ENCODE data around the gene ZNF326.
"Not testable (repeated sequence)": the region's sequence is repeated elsewhere in the genome, so short reads cannot be mapped to it uniquely, and the experiment has no call there.

ZNF326 gene

DNA sequence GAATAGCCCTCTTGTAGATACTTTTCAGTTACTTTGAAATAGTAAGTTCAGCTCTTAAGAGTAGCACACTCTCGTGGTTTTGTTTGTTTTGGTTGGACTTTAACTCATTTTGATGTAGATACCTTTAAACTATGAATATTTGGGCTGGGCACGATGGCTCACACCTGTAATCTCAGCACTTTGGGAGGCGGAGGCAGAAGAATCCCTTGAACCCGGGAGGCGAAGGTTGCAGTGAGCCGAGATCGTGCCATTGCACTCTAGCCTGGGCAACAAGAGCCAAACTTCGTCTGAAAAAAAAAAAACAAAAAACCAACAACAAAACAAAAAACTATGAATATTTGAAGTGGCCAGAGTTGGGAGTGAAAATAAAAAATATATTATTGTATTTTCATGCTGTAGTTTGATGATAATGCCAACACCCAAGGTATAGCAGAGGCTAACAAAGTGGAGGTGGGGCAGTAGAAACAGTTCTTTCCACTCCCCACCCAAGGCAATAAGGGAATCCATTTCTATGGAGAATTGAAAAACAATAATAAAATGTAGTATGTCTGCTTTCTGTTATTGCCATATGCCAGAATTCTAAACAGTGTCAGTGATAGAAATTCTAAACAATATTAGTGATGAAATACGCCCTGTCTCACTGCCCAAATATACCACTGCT, 1.7 kb downstream of the ZNF326 start:
- Histone ChIP-seq H3K36me3 (ENCODE audit: control insufficient read depth in 1 of 2, insufficient read depth in 2 of 2, low read length in 2 of 2) (no peaks in the 10 kb centered on the region), H3K9ac (ENCODE audit: low read depth in 1 of 2, low read length in 2 of 2) (peak overlapping the region; percentile 88), H3K9me3 (ENCODE audit: control insufficient read depth in 1 of 2, low read length in 2 of 2) (no peaks in the 10 kb centered on the region), H3K4me3 (ENCODE audit: low read depth in 1 of 2, low read length in 2 of 2) (peak overlapping the region; percentile 89 to 94), H3K4me1 (ENCODE audit: control insufficient read depth in 1 of 2, insufficient read depth in 2 of 2, low read length in 2 of 2) (peaks cover 11 to 44% of the 10 kb centered on the region in 2 donors), H3K27ac (ENCODE audit: low read depth, low read length) (peak overlapping the region; percentile 13), H3K27me3 (ENCODE audit: control insufficient read depth in 1 of 2, insufficient read depth in 2 of 2, low read length in 2 of 2) (no peaks in the 10 kb centered on the region)

DNA sequence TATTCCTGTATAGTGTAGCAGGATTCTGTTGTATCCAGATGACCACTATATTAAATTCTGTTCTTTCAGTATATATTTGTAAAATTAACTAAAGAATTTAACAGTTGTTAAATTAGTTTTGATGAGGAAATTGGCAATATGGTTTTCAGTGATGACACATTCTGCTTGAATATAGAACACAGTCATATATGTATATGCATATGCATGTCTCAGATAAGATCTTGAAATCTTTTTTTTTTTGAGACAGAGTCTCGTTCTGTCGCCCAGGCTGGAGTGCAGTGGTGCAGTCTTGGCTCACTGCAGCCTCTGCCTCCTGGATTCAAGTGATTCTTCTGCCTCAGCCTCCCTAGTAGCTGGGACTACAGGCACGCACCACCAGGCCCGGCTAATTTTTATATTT, 2.2 kb downstream of the ZNF326 start:
- not testable (repeated sequence) for H3K36me3 ChIP-seq (ENCODE audit: control insufficient read depth in 1 of 2, insufficient read depth in 2 of 2, low read length in 2 of 2); H3K9me3 ChIP-seq (ENCODE audit: control insufficient read depth in 1 of 2, low read length in 2 of 2); H3K27me3 ChIP-seq (ENCODE audit: control insufficient read depth in 1 of 2, insufficient read depth in 2 of 2, low read length in 2 of 2); H3K9ac ChIP-seq (ENCODE audit: low read depth in 1 of 2, low read length in 2 of 2); H3K27ac ChIP-seq (ENCODE audit: low read depth, low read length)
- Histone ChIP-seq H3K4me3 (ENCODE audit: low read depth in 1 of 2, low read length in 2 of 2) (peak overlapping the region; percentile 45 to 89), H3K4me1 (ENCODE audit: control insufficient read depth in 1 of 2, insufficient read depth in 2 of 2, low read length in 2 of 2) (peaks cover 6 to 39% of the 10 kb centered on the region in 2 donors)

DNA sequence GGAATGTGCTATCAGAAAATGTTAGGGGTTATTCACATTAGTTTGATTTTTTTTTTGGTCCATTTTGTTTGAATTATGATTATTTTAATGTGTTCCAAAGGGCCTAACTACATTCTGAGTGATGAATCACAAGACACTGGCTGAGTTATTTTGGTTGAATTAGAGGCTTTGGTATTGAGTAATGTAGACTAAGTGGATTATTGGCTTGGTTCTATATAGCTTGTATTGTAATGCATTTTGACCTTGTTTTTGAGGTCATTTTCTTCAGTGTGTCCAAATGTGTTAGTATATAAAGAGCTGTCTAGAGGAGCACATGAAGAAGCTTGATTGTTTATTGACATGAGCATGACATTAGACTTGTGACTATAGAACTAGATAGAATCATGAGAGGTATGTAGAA, 3.4 kb downstream of the ZNF326 start:
- Histone ChIP-seq H3K9me3 (ENCODE audit: control insufficient read depth in 1 of 2, low read length in 2 of 2) (no peaks in the 10 kb centered on the region), H3K27me3 (ENCODE audit: control insufficient read depth in 1 of 2, insufficient read depth in 2 of 2, low read length in 2 of 2) (no peaks in the 10 kb centered on the region), H3K4me3 (ENCODE audit: low read depth in 1 of 2, low read length in 2 of 2) (no peak overlapping the region), H3K9ac (ENCODE audit: low read depth in 1 of 2, low read length in 2 of 2) (no peak overlapping the region), H3K36me3 (ENCODE audit: control insufficient read depth in 1 of 2, insufficient read depth in 2 of 2, low read length in 2 of 2) (no peaks in the 10 kb centered on the region), H3K27ac (ENCODE audit: low read depth, low read length) (no peak overlapping the region), H3K4me1 (ENCODE audit: control insufficient read depth in 1 of 2, insufficient read depth in 2 of 2, low read length in 2 of 2) (peaks cover 5 to 37% of the 10 kb centered on the region in 2 donors)

DNA sequence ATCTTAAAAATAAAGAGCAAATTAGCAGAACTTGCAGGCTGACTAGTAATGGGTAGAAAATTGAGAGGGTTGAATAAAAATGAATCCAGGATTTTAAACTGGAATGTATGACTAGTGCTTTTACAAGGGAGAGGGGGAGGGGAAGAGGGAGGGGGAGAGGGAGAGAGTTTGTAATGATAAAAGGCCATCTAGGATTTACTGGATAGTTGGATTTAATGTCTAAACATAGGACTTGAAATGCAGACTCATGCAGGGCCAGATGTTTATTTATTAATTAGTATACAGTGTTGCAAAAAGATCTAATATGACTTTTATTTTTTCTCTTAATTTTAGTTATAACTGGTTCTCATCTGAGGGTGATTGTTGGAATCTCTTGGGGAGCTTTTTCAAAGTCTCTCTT, 4.3 kb downstream of the ZNF326 start:
- Histone ChIP-seq H3K4me1 (ENCODE audit: control insufficient read depth in 1 of 2, insufficient read depth in 2 of 2, low read length in 2 of 2) (peaks cover 5 to 37% of the 10 kb centered on the region in 2 donors), H3K4me3 (ENCODE audit: low read depth in 1 of 2, low read length in 2 of 2) (no peak overlapping the region), H3K9me3 (ENCODE audit: control insufficient read depth in 1 of 2, low read length in 2 of 2) (no peaks in the 10 kb centered on the region), H3K36me3 (ENCODE audit: control insufficient read depth in 1 of 2, insufficient read depth in 2 of 2, low read length in 2 of 2) (no peaks in the 10 kb centered on the region), H3K9ac (ENCODE audit: low read depth in 1 of 2, low read length in 2 of 2) (no peak overlapping the region), H3K27ac (ENCODE audit: low read depth, low read length) (no peak overlapping the region), H3K27me3 (ENCODE audit: control insufficient read depth in 1 of 2, insufficient read depth in 2 of 2, low read length in 2 of 2) (no peaks in the 10 kb centered on the region)

DNA sequence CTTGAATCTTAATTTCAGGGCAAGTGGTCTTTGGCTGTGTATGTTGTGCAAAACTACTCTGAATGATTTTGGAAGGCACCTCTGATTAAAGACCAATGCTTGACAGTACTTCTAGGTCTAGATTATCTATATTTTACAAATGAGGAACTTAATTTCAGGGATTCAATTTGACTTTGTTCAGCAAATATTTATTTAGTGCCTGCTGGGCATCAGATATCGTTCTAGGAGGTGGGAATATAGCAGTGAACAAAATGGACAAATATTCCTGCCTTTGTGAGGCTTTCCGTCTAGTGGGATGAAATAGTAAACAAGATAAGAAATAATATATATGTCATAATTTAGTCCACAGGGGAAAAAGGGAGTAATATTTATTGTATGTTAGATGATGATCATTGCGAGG, 4.7 kb downstream of the ZNF326 start:
- no peak overlapping the region for H3K27ac ChIP-seq (ENCODE audit: low read depth, low read length)
- peaks cover 5 to 37% of the 10 kb centered on the region in 2 donors for H3K4me1 ChIP-seq (ENCODE audit: control insufficient read depth in 1 of 2, insufficient read depth in 2 of 2, low read length in 2 of 2)

DNA sequence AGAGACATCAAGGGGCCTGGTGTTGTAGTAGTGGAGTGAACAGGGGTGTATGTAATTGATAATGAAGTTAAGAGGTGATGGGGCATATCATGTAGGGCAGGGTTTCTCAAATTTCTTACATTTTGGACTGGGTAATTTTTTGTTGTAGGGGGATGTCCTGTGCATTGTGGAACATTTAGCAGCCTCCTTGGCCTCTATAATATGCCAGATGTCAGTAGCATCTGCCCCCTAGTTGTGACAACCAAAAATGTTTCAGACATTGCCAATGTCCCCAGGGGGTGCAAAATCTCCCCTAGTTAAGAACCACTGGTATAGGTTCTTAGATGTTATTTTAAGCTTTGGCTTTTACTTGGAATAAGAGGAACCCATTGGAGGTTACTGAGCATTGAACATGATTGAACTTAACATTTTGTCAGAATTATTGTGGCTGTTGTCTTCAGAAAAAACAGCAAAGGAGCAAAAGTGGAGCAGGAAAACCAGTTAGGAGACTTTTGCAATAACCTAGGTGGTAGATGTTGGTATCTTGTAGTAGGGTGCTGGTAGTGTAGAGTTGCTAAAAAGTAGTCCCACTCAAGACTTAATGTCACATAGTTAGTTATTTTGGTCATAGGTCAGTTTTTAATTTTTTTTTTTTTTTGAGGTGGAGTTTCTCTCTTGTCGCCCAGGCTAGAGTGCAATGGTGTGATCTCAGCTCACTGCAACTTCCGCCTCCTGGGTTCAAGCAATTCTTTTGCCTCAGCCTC, 6.2 kb downstream of the ZNF326 start:
- H3K36me3 ChIP-seq (ENCODE audit: control insufficient read depth in 1 of 2, insufficient read depth in 2 of 2, low read length in 2 of 2): peaks cover 0 to 5% of the 10 kb centered on the region in 2 donors
- H3K9me3 ChIP-seq (ENCODE audit: control insufficient read depth in 1 of 2, low read length in 2 of 2): no peaks in the 10 kb centered on the region
- no peak overlapping the region for H3K27ac ChIP-seq (ENCODE audit: low read depth, low read length)
- H3K9ac ChIP-seq (ENCODE audit: low read depth in 1 of 2, low read length in 2 of 2): no peak overlapping the region
- H3K4me1 ChIP-seq (ENCODE audit: control insufficient read depth in 1 of 2, insufficient read depth in 2 of 2, low read length in 2 of 2): peaks cover 5 to 35% of the 10 kb centered on the region in 2 donors
- H3K4me3 ChIP-seq (ENCODE audit: low read depth in 1 of 2, low read length in 2 of 2): no peak overlapping the region
- no peaks in the 10 kb centered on the region for H3K27me3 ChIP-seq (ENCODE audit: control insufficient read depth in 1 of 2, insufficient read depth in 2 of 2, low read length in 2 of 2)

More for the DNA sequence above, 4.7 kb downstream of the ZNF326 start:
- no peaks in the 10 kb centered on the region for H3K9me3 ChIP-seq (ENCODE audit: control insufficient read depth in 1 of 2, low read length in 2 of 2)
- no peaks in the 10 kb centered on the region for H3K36me3 ChIP-seq (ENCODE audit: control insufficient read depth in 1 of 2, insufficient read depth in 2 of 2, low read length in 2 of 2)
- H3K4me3 ChIP-seq (ENCODE audit: low read depth in 1 of 2, low read length in 2 of 2): no peak overlapping the region
- no peaks in the 10 kb centered on the region for H3K27me3 ChIP-seq (ENCODE audit: control insufficient read depth in 1 of 2, insufficient read depth in 2 of 2, low read length in 2 of 2)
- no peak overlapping the region for H3K9ac ChIP-seq (ENCODE audit: low read depth in 1 of 2, low read length in 2 of 2)

DNA sequence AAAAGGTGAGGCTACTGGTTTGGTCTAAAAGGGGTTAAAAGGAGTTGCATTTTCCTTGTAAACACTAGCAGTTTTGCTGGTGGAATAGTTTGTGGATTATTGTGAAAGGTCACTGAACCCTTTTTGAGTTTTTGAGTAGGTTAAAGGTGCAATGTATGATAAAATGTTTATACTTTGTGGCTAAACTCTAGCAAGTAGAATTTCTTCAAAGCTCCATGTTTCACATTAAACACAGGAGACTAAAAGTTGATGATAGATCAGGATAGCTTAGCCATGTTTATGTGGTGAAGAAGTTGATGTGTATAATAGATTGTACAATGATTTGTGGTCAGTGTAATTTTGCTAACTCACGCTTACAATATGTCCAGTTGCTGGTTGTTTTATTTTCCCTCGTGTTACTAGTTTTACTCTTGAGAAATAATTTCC, 13.1 kb downstream of the ZNF326 start:
- Histone ChIP-seq H3K4me1 (ENCODE audit: control insufficient read depth in 1 of 2, insufficient read depth in 2 of 2, low read length in 2 of 2) (no peaks in the 10 kb centered on the region), H3K36me3 (ENCODE audit: control insufficient read depth in 1 of 2, insufficient read depth in 2 of 2, low read length in 2 of 2) (peaks cover 8 to 36% of the 10 kb centered on the region in 2 donors), H3K27me3 (ENCODE audit: control insufficient read depth in 1 of 2, insufficient read depth in 2 of 2, low read length in 2 of 2) (no peaks in the 10 kb centered on the region), H3K27ac (ENCODE audit: low read depth, low read length) (no peak overlapping the region), H3K9me3 (ENCODE audit: control insufficient read depth in 1 of 2, low read length in 2 of 2) (no peaks in the 10 kb centered on the region), H3K9ac (ENCODE audit: low read depth in 1 of 2, low read length in 2 of 2) (no peak overlapping the region), H3K4me3 (ENCODE audit: low read depth in 1 of 2, low read length in 2 of 2) (no peak overlapping the region)

DNA sequence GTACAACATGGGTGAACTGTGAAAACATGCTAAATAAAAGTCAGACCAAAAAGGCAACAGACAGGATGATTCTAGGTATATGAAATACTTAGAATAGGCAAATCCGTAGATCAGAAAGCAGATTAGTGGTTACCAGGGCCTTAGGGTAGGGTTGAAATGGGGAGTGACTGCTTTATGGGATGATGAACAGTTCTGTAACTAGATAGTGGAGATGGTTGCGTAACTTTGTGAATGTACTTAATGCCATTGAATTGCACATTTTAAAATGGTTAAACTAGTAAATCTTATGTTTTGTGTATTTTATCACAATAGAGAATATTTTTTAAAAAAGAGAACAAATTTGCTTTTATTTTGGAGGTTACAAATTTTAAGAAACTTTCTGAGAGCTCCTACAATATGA, 17.4 kb downstream of the ZNF326 start:
- Histone ChIP-seq H3K4me3 (ENCODE audit: low read depth in 1 of 2, low read length in 2 of 2) (no peak overlapping the region), H3K4me1 (ENCODE audit: control insufficient read depth in 1 of 2, insufficient read depth in 2 of 2, low read length in 2 of 2) (no peaks in the 10 kb centered on the region), H3K36me3 (ENCODE audit: control insufficient read depth in 1 of 2, insufficient read depth in 2 of 2, low read length in 2 of 2) (peaks cover 15 to 62% of the 10 kb centered on the region in 2 donors), H3K9ac (ENCODE audit: low read depth in 1 of 2, low read length in 2 of 2) (no peak overlapping the region), H3K27ac (ENCODE audit: low read depth, low read length) (no peak overlapping the region), H3K27me3 (ENCODE audit: control insufficient read depth in 1 of 2, insufficient read depth in 2 of 2, low read length in 2 of 2) (no peaks in the 10 kb centered on the region), H3K9me3 (ENCODE audit: control insufficient read depth in 1 of 2, low read length in 2 of 2) (no peaks in the 10 kb centered on the region)

DNA sequence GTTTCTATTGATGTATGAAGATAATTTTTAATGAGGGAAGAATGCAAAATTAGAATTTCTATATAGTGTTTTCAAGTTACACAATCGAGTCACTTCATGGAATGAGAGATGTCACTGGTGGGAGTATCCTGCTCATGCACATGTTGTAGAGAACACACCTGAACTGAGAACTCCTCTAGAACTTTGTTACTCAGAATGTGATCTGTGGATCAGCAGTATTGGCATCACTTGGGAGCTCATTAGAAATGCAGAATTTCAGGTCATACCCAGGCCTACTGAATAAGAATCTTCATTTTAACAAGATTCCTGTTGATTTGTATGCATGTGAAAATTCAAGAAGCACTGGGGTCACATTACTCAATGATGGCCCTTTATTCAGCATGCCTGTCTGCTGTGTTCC, 28.8 kb downstream of the ZNF326 start:
- no peaks in the 10 kb centered on the region for H3K4me1 ChIP-seq (ENCODE audit: control insufficient read depth in 1 of 2, insufficient read depth in 2 of 2, low read length in 2 of 2)
- H3K4me3 ChIP-seq (ENCODE audit: low read depth in 1 of 2, low read length in 2 of 2): no peak overlapping the region
- peaks cover 51 to 76% of the 10 kb centered on the region in 2 donors for H3K36me3 ChIP-seq (ENCODE audit: control insufficient read depth in 1 of 2, insufficient read depth in 2 of 2, low read length in 2 of 2)
- H3K27me3 ChIP-seq (ENCODE audit: control insufficient read depth in 1 of 2, insufficient read depth in 2 of 2, low read length in 2 of 2): no peaks in the 10 kb centered on the region
- H3K9ac ChIP-seq (ENCODE audit: low read depth in 1 of 2, low read length in 2 of 2): no peak overlapping the region
- H3K27ac ChIP-seq (ENCODE audit: low read depth, low read length): no peak overlapping the region
- H3K9me3 ChIP-seq (ENCODE audit: control insufficient read depth in 1 of 2, low read length in 2 of 2): no peaks in the 10 kb centered on the region

DNA sequence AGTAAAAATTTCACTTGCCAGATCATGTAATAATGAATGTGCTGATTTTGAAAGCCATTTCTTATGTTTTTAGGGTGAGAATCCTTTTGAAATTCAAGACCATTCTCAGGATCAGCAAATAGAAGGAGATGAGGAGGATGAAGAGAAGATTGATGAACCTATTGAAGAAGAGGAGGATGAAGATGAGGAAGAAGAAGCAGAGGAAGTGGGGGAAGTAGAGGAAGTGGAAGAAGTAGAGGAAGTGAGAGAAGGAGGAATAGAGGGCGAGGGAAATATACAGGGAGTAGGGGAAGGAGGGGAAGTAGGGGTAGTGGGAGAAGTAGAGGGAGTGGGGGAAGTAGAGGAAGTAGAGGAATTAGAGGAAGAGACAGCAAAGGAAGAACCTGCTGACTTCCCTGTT, 32.4 kb downstream of the ZNF326 start:
- H3K27ac ChIP-seq (ENCODE audit: low read depth, low read length): no peak overlapping the region
- no peaks in the 10 kb centered on the region for H3K4me1 ChIP-seq (ENCODE audit: control insufficient read depth in 1 of 2, insufficient read depth in 2 of 2, low read length in 2 of 2)
- no peak overlapping the region for H3K4me3 ChIP-seq (ENCODE audit: low read depth in 1 of 2, low read length in 2 of 2)
- H3K27me3 ChIP-seq (ENCODE audit: control insufficient read depth in 1 of 2, insufficient read depth in 2 of 2, low read length in 2 of 2): no peaks in the 10 kb centered on the region
- no peaks in the 10 kb centered on the region for H3K9me3 ChIP-seq (ENCODE audit: control insufficient read depth in 1 of 2, low read length in 2 of 2)
- peaks cover 40 to 67% of the 10 kb centered on the region in 2 donors for H3K36me3 ChIP-seq (ENCODE audit: control insufficient read depth in 1 of 2, insufficient read depth in 2 of 2, low read length in 2 of 2)
- H3K9ac ChIP-seq (ENCODE audit: low read depth in 1 of 2, low read length in 2 of 2): no peak overlapping the region

Data from duodenal mucosa (tissue), 2 donors.